Cortex of kidney (tissue), 1 donor: ENCODE measurements around the gene NKTR.

Source experiments
- DNase-seq: peaks from one replicate; lab custom pipeline; 2025; lab: John Stamatoyannopoulos, UW

The NKTR gene

DNA sequence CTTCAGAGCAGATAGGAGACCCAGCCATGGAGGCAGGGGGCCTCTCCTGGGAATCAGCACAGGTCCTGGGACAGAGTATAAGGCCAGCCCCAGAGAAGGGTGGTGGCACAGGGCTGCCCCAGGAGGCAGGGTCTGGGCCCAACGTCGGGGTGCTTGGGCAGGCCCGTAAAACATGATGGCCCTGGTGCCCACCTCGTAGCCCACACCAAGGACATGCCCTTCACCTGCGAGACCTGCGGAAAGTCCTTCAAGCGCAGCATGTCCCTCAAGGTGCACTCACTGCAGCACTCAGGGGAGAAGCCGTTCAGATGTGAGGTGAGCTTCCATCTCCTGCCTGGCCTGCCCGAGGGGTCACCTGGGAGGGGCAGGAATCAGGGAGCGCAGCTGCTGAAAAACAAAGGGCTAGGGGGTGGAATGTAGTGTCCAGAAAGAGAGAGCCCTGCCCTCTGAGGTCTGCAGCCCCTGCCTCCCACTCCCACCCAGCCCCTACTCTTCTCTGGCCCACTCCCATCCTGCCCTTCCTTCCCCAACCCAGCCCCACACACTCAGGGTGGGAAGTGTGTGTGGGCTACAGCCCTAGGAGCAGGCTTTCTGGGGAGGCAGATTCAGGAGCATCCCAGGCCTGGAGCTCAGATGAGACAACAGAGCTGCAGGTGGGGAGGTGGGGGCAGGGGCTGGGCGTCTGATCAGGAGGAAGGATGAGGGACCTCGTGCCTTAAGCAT is 62.5 kb downstream of the NKTR start:
- DNase-seq = no peak

DNA sequence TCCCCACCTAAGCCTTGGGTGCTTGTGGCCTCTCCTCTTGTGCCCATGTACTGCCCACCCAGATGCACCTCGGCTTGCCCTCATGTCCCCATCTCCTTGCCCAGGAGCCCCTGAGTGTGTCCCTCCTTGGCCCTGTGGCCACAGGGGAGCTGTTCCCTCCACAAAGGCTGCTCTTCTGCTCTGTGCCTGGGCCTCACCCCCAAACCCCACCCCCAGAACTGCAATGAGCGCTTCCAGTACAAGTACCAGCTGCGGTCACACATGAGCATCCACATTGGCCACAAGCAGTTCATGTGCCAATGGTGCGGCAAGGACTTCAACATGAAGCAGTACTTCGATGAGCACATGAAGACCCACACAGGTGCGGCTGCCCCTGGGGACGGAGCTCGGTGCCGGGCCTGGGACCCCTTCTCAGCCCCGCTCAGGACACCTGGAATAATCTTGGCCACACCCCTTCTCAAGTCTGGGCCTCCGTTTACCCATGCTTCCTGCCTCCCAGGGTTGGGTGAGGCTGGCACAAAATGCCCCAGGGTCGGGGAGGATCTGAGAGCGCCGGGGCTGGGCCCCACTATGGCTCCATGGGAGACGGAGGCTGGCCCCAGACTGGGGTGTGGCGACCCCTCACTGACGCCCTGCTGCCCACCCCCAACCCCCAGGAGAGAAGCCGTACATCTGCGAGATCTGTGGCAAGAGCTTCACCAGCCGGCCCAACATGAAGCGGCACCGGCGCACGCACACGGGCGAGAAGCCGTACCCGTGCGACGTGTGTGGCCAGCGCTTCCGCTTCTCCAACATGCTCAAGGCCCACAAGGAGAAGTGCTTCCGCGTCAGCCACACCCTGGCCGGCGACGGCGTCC is 63.3 kb downstream of the NKTR start:
- DNase-seq = no peak

DNA sequence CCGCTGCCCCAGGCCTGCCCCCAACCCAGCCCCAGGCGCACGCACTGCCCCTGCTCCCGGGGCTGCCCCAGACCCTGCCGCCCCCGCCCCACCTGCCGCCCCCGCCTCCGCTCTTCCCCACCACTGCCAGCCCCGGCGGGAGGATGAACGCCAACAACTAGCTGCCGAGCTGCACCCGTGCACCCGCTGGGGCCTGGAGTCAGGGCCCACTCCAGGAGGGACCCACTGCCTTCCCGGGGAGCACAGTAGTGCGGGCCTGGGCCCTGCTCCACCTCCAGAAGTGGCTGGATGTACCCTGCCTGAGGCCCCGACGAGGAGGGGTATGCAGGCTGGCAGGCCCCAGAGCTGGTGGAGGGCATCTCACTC is 63.9 kb downstream of the NKTR start:
- DNase-seq = no peak

DNA sequence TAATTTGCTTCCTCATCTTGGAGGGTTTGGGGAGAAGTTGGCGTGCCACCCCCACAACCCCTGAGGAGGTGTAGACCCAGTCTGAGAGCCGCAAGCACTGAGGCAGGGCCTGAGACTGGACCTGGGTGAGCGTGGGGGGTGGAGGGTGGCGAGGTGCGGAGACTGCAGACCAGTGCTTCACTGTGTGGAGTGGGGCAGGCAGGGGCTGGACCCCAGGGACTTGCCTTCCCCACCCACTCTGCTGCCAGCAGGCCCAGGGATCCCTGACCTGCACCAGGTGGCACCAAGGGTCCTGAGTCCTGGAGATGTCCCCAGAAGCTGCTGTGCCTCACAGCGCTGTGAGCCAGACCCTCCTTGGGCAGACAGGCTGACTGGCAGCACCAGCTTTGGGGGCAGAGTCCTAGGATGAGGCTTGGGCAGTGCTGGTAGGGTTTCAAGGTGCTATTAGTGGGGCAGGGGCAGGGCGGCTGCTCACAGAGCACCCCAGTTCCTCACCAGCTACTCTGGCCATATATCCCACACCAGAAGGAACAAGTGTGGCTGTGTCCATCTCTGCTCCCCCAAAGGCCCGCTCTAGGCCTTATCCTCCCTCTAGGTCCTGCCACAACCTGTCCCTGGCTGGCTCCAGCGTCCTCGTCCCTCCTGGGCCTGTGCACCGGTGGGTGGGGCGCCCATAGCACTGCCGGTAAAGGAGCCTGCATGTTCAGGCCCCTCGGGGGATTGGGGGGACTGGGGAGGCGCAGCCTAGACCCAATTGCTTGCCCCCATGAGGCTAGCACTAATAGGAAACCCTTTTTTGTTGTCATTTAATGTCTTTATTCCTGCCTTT is 64.8 kb downstream of the NKTR start:
- DNase-seq = no peak

DNA sequence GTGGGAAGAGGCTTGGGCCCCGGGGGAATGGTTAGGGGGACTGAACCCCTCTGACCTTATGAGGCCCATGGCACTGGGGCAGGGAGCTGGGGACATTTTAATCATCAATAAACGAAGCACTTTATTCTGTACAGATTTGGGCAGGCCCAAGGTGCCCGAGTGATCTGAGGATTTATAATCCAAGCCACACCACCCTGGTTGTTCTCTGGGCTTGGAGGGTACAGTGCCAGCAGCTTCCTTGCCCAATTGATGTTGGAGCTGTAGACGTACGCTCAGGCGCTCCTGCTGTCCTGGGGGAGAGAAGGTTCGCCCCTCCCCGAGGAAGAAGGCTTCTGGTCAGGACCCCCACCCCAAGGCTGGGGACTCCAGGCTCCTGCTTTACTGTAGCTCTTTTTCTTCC is 65.5 kb downstream of the NKTR start:
- no peak for DNase-seq

DNA sequence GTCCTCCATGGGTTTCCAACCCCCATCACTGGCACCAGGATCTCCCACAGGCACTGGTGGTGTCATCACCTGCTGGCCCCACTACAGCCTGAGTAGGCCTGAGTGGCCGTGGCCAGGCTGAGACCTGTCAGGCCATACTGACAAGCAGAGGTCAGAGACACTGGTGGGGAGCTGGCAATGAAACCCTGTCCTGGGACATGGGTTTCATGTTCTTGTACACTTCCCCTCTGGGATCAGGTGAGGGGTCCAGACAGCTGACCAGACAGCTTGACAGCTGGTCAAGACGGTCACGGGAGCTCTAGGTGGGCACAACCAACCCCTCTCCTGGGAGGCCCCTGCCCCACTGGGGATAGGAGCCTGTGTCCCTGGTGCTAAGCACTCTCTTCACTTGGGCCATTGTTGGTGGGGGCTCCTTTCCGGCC is 66.1 kb downstream of the NKTR start:
- no peak for DNase-seq

DNA sequence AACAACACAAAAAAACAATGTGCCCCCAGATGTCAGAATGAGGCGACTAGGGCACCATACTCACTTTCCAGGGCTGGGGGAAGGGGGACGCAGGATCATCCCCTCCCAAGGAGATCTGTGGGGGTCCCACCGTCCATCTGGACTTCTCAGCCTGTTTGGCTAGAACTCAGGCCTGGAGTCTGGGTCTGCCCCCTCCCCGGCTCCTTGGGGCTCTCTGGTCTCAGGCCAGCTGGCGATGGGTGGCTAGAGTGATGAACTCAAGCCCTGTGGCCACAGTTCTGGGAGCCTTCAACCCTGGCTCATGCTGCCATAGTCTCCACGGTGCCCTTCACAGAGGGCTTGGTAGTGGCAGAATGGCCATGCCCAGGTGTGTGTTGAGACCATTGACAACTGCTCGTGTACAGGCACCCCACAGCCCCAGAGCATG is 66.6 kb downstream of the NKTR start:
- DNase-seq = no peak

DNA sequence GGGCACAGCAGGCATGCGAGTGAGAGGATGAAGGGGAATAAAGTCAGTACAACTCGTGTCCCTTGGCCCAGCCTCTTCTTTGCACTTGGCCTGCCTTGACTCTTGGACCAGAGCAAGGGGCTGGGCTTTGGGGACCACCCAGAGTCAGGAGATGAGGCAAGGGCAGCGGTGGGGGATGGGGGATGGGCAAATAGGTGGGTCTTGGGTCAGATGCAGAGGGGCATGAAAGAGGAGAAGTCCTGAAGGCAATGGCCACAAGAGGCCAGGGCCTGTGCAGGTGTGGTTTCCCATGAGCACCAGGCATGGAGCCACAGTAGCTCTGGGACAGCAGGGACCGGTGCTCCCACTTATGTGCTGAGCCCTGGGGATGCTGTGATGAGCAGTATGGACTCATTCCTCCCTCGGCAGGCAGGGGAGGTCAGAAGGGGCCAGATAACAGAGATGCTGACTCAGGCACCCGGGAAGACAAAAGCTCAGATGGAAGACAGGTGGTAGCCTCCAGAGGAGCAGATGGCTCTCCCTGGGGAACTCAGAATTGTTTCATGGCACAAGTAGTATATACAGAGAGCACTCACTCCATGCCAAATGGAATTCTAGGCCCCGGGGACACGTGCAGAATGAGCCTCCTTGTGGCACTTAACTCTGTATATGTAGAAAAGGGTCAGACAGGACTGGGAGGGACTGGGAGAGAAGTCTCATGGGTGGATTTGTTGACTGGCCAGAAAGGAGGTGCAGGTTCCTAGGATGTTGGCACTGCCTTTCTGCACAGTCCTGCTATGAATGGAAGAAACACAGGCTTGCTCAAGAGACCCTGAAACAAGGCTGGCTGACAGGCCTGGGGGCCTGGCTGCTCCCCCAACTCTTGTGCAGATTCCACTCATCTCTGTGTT is 67.3 kb downstream of the NKTR start:
- no peak for DNase-seq

DNA sequence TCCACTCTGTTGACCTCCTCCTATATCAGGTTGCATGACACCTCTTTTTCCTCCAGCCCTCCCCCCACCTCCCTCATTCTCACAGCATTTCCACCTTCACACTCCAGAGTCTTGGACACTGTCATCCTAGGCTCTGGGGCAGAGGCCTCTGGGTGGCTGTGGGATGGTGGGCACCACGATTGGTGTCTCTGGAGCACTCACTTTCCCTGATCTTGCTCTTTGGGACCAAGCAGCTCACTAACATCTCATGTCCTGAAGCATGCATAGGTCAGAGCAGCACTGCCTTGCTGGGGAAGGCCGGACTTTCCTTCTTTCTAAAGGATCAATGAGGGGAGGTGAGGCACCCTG is 67.9 kb downstream of the NKTR start:
- no peak for DNase-seq

DNA sequence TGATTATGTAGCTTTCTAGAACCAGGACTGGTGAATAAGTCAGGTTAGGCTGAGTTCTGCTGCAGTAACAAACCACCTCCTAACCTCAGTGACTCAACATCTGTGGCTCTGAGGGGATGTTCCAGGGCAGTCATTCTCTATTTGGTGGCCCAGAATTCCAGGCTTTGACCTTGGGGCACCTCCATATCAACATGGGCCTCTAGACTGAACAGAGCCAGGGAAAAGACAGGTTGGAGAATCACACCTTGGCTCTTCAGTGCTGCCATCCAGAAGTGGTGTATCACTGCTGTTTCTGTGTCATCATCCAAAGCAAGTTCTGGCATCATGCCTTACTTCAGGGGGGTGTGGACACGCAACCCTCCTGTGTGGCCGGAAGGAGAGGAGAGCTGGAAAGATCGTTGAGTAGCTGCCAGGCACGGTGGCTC is 68.3 kb downstream of the NKTR start:
- no peak for DNase-seq

DNA sequence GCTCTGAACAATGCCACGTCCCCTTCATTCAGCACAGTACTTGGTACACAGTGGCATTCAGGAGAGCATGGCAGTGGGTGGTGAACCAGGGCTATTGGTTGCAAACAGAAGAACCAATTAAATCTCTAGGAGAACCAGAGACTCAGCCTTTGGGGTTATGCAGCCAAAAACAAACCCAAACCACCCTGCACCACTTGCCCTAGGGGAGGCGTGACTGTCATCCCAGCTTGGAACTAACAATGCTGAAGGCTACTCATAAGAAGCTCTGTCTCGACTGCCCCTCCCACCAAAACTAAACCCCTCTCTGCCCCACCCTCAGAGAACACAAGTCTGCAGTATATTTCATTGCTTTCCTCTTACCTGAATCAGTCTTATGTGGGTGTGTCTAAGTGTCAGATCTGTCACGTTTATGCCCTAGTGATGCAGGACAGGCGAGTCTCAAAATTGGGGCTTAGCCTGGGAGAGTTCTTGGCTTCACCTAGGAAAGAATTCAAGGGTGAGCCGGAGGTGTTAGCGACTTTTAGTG is 69.6 kb downstream of the NKTR start:
- DNase-seq = no peak

DNA sequence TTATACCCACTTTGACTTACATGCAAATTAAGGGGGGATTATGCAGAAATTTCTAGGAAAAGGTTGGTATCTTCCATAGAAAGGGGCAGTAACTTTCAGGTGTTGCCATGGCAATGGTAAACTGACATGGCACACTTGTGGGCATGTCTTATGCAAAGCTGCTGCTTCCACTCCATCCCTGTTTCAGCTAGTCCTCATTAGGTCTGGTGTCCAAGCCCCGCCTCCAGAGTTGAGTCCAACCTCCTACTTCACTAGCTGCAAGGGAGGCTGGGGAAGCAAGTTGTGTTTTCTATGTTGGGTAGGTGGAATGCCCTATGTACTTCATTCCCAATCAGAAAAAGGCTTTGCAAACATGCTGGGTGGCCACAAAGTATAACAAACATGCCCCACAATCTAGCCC is 70.2 kb downstream of the NKTR start:
- DNase-seq = no peak

DNA sequence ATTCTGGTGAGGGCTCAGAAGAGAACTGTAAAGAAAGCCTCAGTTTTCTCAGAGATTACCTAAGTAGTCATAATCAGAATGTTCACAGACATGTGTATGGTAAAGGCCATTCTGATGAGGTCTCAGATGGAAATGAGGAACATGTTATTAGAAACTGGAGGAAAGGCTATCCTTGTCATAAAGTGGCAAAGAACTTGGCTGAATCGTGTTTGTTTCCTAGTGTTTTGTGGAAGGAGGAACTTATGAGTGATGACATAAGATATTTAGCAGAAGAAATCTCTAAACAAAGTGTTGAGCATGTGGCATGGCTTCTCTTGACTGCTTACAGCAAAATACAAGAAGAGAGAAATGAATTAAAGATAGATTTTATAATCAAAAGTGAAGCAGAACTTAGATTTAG is 72.0 kb downstream of the NKTR start:
- no peak for DNase-seq

DNA sequence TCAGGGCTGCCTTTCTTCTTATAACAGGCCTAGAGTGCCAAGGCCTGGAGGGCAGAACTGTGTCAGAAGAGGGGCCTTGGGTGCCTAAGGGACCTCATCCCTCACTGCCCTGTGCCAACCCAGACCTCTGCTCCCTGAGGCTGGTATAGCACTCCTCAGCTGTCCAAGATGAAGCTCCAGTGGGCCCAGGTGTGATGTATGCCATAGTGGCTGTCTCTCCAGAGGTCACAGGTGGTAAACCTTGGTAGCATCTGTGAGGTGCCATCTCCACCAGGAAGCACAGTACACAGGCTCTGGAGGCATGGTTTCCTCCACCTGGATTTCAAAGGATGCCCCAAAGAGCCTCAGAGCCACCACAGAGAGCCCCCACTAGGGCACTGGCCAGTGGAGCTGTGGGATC is 72.6 kb downstream of the NKTR start:
- no peak for DNase-seq

DNA sequence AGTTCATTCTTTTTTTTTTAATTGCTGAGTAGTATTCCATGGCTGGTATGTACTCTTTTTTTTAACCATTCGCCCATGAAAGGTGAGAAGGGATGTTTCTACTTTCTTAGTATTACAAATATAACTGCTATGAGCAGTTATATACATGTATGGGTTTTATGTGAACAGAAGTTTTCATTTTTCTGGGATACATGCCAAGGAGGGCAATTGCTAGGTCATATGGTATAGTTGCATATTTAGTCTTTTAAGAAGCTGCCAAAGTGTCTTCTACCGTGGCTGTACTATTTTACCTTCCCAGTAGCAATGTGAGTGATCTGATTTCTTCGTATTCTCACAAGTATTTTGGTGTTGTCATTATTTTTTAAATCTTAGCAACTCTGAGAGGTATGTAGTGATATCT is 73.7 kb downstream of the NKTR start:
- no peak for DNase-seq

DNA sequence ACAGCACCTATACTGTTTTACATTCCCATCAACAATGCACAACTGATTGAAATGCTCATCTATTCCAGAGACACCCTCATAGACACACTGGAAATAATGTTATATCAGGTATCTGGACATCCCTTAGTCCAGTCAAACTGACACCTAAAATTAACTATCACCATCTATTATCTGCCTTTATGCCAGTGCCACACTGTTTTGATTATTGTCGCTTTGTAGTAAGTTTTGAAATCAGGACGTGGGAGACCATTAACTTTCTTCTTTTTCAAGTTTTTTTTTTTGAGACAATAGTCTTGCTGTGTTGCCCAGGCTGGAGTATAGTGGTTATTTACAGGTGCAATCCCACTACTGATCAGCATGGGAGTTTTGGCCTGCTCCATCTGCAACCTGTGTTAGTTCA is 75.4 kb downstream of the NKTR start:
- DNase-seq = no peak

DNA sequence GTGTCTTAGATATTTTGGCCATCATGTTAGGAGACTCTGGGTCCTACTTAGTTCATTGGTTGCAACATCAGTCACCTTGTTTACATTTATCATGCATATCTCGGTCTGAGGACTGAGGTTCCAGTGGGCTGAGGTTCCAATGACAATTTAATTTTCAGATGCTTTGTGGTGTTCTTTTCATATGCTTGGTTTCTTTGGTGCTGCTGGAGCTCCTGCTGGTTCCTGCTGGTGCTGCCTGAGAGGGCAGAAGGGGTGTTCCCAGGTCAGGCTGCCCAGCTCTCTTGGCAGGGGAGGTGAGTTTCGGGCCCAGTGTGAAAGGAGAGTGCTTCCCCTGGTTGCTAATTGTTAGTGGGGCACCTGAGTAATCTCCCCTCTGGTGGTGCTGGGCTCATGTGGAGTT is 78.0 kb downstream of the NKTR start:
- DNase-seq = no peak

DNA sequence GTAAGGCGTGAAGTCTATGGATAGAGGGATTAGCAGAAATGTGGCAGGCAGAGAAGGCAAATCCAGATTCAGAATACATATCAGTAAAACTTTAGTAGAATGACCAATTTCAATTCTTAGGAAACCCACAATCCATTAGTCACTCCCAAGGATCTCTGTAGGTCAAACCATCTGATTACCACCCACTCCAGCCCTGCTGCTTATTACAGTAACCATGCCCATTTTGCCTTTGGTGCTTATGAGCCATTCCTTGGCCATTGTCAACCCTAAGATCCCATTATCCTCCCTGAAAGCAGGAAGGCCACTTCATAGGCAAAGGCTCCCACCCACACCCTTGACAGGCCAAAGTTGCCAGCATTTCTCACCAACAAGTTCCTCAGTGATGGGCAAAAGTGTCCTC is 79.8 kb downstream of the NKTR start:
- DNase-seq = no peak

DNA sequence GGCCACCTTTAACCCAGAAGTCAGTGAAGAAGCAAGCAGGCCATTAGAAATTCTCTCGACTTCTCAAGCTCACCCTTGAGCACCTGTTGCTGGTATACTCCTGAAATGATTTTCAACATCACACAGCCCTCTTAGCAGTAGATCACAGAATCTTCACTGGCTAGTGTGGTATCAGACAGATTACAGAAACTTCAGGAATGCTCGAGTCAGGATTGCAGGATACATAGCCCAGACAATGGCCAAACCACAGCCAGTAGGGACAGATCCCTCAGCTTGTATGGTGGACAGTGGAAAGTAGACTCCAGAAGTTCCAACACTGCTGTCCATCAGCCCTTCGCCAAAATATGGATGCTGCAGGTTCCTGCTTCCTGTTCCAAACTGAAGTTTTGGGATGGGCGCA is 80.3 kb downstream of the NKTR start:
- no peak for DNase-seq

DNA sequence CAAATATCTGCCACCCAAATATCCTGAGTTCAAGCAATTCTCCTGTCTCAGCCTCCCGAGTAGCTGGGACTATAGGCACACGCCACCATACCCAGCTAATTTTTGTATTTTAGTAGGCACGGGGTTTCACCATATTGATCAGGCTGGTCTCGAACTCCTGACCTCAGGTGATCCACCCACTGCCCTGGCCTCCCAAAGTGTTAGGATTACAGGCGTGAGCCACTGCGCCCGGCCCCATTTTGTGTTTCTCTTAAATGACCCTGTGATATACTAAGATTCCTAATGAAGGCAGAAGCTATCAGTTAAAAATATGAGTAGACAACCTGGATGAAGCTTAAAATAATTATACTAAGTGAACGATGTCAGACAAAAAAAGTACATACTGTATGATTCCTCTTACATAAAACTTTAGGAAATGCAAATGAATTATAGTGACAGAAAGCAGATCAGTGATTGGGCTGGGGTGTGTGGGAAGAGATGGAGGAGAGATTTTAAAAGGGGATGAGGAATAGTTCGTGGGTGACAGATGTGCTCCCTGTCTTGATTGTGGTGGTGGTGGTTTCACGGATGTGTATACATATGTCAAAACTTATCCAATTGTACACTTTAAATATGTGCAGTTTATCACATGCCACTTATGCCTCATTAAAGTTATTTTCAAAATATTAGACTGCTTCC is 81.0 kb downstream of the NKTR start:
- DNase-seq = no peak
